ENCODE data around the gene KCNQ1OT1. TPM values are rescaled to one million over a fixed set of nuclear protein-coding genes. Genes with fewer than 3 reads are reported as not detected.

Gene KCNQ1OT1
- total RNA-seq, 1 donor, result 5.1 TPM

- Histone ChIP-seq H3K27ac (ENCODE audit: low read depth, low read length) (no peak overlapping the region), H3K79me2 (ENCODE audit: insufficient read depth, low read length) (no peaks in the 10 kb centered on the region), H2AFZ (ENCODE audit: low read length) (no peak overlapping the region), H3K36me3 (ENCODE audit: insufficient read depth, low read length) (no peaks in the 10 kb centered on the region), H3K4me2 (ENCODE audit: insufficient read depth, low read length) (no peak overlapping the region), H3K27me3 (ENCODE audit: insufficient read depth, low read length) (peaks cover 5% of the 10 kb centered on the region), H3K9me3 (ENCODE audit: low read depth, low read length) (no peaks in the 10 kb centered on the region), H3K4me3 (ENCODE audit: insufficient read depth, low read length) (no peak overlapping the region), H3K4me1 (ENCODE audit: insufficient read depth, low read length) (no peaks in the 10 kb centered on the region), H4K20me1 (ENCODE audit: insufficient read depth, low read length) (no peaks in the 10 kb centered on the region)
- DNase-seq (ENCODE audit: insufficient read length, low spot score, missing footprints), result peak; percentile 25
- no peak for TF ChIP-seq CTCF (IDR thresholded peaks at IDR 0.05; ENCODE audit: extremely low read depth, low read depth, low read length)
Measured at GRCh38 chr11:2566223-2567025, 133.4 kb downstream of the KCNQ1OT1 start.

- H3K4me1 ChIP-seq (ENCODE audit: insufficient read depth, low read length), result no peaks in the 10 kb centered on the region
- H4K20me1 ChIP-seq (ENCODE audit: insufficient read depth, low read length), result no peaks in the 10 kb centered on the region
- no peaks in the 10 kb centered on the region for H3K9me3 ChIP-seq (ENCODE audit: low read depth, low read length)
- H3K4me3 ChIP-seq (ENCODE audit: insufficient read depth, low read length), result no peak overlapping the region
- no peak for TF ChIP-seq CTCF (IDR thresholded peaks at IDR 0.05; ENCODE audit: extremely low read depth, low read depth, low read length)
- H3K36me3 ChIP-seq (ENCODE audit: insufficient read depth, low read length), result no peaks in the 10 kb centered on the region
- peak; percentile 19 for DNase-seq (ENCODE audit: insufficient read length, low spot score, missing footprints)
- no peak overlapping the region for H2AFZ ChIP-seq (ENCODE audit: low read length)
- no peak overlapping the region for H3K4me2 ChIP-seq (ENCODE audit: insufficient read depth, low read length)
- H3K79me2 ChIP-seq (ENCODE audit: insufficient read depth, low read length), result no peaks in the 10 kb centered on the region
- H3K27ac ChIP-seq (ENCODE audit: low read depth, low read length), result no peak overlapping the region
- H3K27me3 ChIP-seq (ENCODE audit: insufficient read depth, low read length), result peaks cover 5% of the 10 kb centered on the region
Measured at GRCh38 chr11:2565447-2566222, 134.2 kb downstream of the KCNQ1OT1 start.

- Histone ChIP-seq H3K27me3 (ENCODE audit: insufficient read depth, low read length) (peaks cover 5% of the 10 kb centered on the region), H3K36me3 (ENCODE audit: insufficient read depth, low read length) (no peaks in the 10 kb centered on the region), H3K4me2 (ENCODE audit: insufficient read depth, low read length) (no peak overlapping the region), H3K4me3 (ENCODE audit: insufficient read depth, low read length) (no peak overlapping the region), H4K20me1 (ENCODE audit: insufficient read depth, low read length) (no peaks in the 10 kb centered on the region), H3K27ac (ENCODE audit: low read depth, low read length) (no peak overlapping the region), H3K9me3 (ENCODE audit: low read depth, low read length) (no peaks in the 10 kb centered on the region), H2AFZ (ENCODE audit: low read length) (no peak overlapping the region), H3K4me1 (ENCODE audit: insufficient read depth, low read length) (no peaks in the 10 kb centered on the region), H3K79me2 (ENCODE audit: insufficient read depth, low read length) (no peaks in the 10 kb centered on the region)
- TF ChIP-seq CTCF (IDR thresholded peaks at IDR 0.05; ENCODE audit: extremely low read depth, low read depth, low read length), result no peak
- peak; percentile 72 for DNase-seq (ENCODE audit: insufficient read length, low spot score, missing footprints)
Measured at GRCh38 chr11:2564588-2565425, 135.0 kb downstream of the KCNQ1OT1 start.

All from osteoblast (primary cell).